HG02610 (cell line): ENCODE results near the gene GYPC.
A peak's percentile ranks its signal among the peaks of the same experiment; 100 is the strongest.
"Not testable (repeated sequence)": the region's sequence is repeated elsewhere in the genome, so short reads cannot be mapped to it uniquely, and the experiment has no call there.

Source experiments
- ATAC-seq: cut with Tn5 transposase; IDR thresholded peaks from one replicate; pipeline ENCODE4 v1.9.1; 2021; ENCODE audit warnings: mild to moderate bottlenecking, moderate library complexity; ENCODE audit not compliant: unreplicated experiment

The GYPC gene

GRCh38 chr2:126648345-126648786 lies 7.6 kb upstream of the GYPC start:
- not testable (repeated sequence) for ATAC-seq

- no peak for ATAC-seq
Observed at GRCh38 chr2:126649101-126649500, 6.9 kb upstream of the GYPC start.

GRCh38 chr2:126650994-126651393 lies 5.0 kb upstream of the GYPC start:
- no peak for ATAC-seq

GRCh38 chr2:126652323-126652891 lies 3.6 kb upstream of the GYPC start:
- no peak for ATAC-seq

- ATAC-seq, result no peak
Observed at GRCh38 chr2:126653109-126653508, 2.8 kb upstream of the GYPC start.

GRCh38 chr2:126653761-126654160 lies 2.2 kb upstream of the GYPC start:
- no peak for ATAC-seq

- no peak for ATAC-seq
Observed at GRCh38 chr2:126655051-126655450, 907 bp upstream of the GYPC start.

- peak; percentile 22 for ATAC-seq
Observed at GRCh38 chr2:126656431-126657147, 631 bp downstream of the GYPC start.

- ATAC-seq, result peak; percentile 14
Observed at GRCh38 chr2:126657148-126657635, 1.2 kb downstream of the GYPC start.

- ATAC-seq, result peak; percentile 58
Observed at GRCh38 chr2:126657636-126658318, 1.8 kb downstream of the GYPC start.

- ATAC-seq, result no peak
Observed at GRCh38 chr2:126658319-126658904, 2.5 kb downstream of the GYPC start.

- peak; percentile 32 for ATAC-seq
Observed at GRCh38 chr2:126658905-126659561, 3.1 kb downstream of the GYPC start.

GRCh38 chr2:126659562-126660467 lies 3.9 kb downstream of the GYPC start:
- no peak for ATAC-seq

- ATAC-seq, result no peak
Observed at GRCh38 chr2:126660971-126661370, 5.0 kb downstream of the GYPC start.

GRCh38 chr2:126661702-126662500 lies 5.9 kb downstream of the GYPC start:
- no peak for ATAC-seq

GRCh38 chr2:126662621-126663020 lies 6.7 kb downstream of the GYPC start:
- no peak for ATAC-seq

GRCh38 chr2:126663184-126663963 lies 7.4 kb downstream of the GYPC start:
- no peak for ATAC-seq

- ATAC-seq, result peak; percentile 77
Observed at GRCh38 chr2:126664234-126664633, 8.3 kb downstream of the GYPC start.
